Measurements from ENCODE around the gene EPHX1.

DNA sequence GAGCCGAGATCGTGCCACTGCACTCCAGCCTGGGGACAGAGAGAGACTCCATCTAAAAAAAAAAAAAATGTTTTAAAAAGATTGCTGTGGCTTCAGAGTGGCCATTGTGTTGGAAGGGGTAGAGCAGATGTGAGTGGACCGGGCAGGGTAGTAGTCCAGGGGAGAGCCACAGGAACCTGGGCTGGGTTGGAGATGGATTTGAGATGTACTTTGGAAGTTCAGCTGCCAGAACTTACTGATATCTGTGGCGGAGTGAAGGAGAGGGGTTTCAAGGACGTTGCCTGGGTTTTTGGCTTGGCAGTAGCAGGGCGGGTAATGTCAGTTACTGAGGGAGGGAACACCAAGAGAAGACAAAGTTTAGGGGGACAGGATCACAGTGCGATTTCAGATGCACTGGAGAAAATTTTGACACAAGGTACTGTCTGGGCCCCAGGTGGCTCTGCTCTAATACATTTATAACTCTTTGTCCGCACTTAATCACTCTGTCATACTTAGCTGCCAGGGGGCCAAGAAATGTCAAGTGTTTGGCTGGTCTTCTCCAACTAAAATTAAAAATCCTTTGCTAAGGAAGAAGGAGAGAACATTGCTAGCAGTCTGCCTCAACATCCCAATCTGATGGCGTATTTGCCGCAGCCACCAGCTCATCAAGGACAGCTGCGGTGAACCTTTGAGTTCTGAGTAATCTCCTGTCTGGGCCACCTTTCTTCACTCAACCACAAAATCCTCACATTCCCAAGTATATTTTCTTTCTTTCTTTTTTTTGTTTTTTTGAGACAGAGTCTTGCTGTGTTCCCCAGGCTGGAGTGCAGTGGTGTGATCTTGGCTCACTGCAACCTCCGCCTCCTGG, 9.6 kb downstream of the EPHX1 start:
- no peak for TF ChIP-seq CTCF (IDR thresholded peaks at IDR 0.05)
- TF ChIP-seq POLR2A (IDR thresholded peaks at IDR 0.05): no peak

Data from Peyer's patch (tissue), 4 donors.